ENCODE measurements around the gene TAS1R2.

Gene TAS1R2

DNA sequence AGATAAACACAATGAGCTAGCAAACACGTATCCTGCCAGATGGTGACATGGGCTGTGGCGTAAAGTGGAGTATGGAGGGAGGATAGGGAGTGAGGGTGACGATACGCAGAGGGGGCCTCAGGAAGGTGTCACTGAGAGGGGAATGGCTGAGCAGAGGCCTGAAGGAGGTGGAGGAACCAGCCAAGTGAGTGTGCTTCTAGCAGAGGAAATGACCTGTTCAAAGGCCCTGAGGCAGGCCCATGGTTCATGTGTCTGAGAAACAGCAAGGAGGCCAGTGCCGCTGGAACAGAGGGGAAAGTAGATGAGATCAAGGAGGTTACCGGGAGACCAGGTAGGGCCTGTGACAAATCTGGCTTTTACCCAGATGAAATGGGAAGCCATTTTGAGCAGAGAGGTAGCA lies 36.0 kb downstream of the TAS1R2 start:
- Histone ChIP-seq H3K14ac (ENCODE audit: low read length) (no peak overlapping the region), H4K12ac (ENCODE audit: low read depth, low read length) (no peak overlapping the region), H2BK5ac (ENCODE audit: low read depth, low read length, poor library complexity) (no peak overlapping the region), H3K27ac (ENCODE audit: low read depth, low read length) (no peak overlapping the region), H3K18ac (ENCODE audit: low read length) (no peak overlapping the region), H3K4ac (ENCODE audit: low read depth, low read length) (no peak overlapping the region), H3K9me3 (ENCODE audit: insufficient read depth, low read depth, low read length) (peaks cover 17% of the 10 kb centered on the region), H3K4me1 (ENCODE audit: control insufficient read depth in 1 of 2, insufficient read depth in 2 of 2, low read length in 2 of 2) (no peaks in the 10 kb centered on the region), H3K4me2 (ENCODE audit: low read length) (no peak overlapping the region), H3K36me3 (ENCODE audit: control insufficient read depth in 1 of 2, insufficient read depth in 2 of 2, low read length in 2 of 2) (no peaks in the 10 kb centered on the region), H3K79me1 (ENCODE audit: low read length) (no peaks in the 10 kb centered on the region), H3K23ac (ENCODE audit: low read length) (no peak overlapping the region), H4K8ac (ENCODE audit: low read depth, low read length) (no peak overlapping the region), H4K91ac (ENCODE audit: low read depth, low read length) (no peak overlapping the region), H3K9ac (ENCODE audit: low read length) (no peak overlapping the region), H3K27me3 (ENCODE audit: insufficient read depth, low read length) (no peaks in the 10 kb centered on the region), H2AFZ (ENCODE audit: insufficient read depth, low read length, poor library complexity) (no peak overlapping the region), H2AK5ac (ENCODE audit: low read length) (no peak overlapping the region), H3K4me3 (ENCODE audit: low read depth, low read length) (no peak overlapping the region), H2BK12ac (ENCODE audit: low read length) (no peak overlapping the region), H2BK120ac (ENCODE audit: insufficient read depth, low read length, poor library complexity) (no peak overlapping the region), H3K79me2 (ENCODE audit: control insufficient read depth, insufficient read depth, low read length, poor library complexity) (no peaks in the 10 kb centered on the region)
- WGBS (ENCODE audit: extremely low coverage, insufficient coverage, insufficient read length), result no CpG with 5 or more reads among the region's 6 CpGs
- DNase-seq, result no peak

DNA sequence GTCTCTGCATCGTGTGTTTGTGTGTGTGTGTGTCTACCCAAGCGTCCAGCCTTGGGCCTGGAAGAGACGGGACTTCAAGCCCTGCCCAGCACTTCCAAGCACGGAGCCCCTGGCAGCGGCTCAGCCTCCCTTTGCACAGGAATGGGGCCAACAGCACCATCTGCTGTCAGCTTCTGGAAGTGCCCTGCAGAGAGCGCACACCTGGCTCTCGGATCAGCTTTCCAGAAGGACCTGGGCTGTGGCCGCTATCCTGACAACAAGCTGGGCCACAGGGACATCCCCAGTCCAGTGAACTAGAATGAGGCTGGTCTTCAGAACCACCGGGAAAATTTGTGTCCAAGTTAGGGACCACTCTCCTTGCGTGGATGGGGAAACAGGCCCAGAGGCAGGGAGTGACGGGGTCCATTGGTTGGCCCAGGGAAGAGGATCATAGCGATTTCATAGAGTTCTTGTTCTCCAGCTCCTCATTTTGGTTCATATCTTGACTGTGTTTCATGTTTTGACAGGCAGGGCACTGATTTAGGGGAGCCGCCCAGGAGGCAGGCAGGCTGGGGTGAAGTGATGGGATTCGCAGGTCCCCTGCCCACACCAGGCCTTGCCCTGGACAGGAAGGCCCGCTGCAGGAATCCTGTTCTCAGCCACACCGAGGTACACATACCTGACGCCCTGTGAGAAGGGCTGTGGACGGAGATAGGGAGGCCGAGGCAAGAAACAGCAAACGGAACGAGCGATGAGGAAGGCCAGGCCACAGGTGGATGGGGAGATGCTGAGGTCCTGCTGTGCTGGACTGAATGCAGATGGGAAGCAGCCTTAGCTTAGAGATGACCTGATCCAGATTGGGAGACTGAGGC lies 38.4 kb downstream of the TAS1R2 start:
- WGBS (ENCODE audit: extremely low coverage, insufficient coverage, insufficient read length), result no CpG with 5 or more reads among the region's 22 CpGs
- Histone ChIP-seq H3K18ac (ENCODE audit: low read length) (no peak overlapping the region), H2AK5ac (ENCODE audit: low read length) (no peak overlapping the region)

DNA sequence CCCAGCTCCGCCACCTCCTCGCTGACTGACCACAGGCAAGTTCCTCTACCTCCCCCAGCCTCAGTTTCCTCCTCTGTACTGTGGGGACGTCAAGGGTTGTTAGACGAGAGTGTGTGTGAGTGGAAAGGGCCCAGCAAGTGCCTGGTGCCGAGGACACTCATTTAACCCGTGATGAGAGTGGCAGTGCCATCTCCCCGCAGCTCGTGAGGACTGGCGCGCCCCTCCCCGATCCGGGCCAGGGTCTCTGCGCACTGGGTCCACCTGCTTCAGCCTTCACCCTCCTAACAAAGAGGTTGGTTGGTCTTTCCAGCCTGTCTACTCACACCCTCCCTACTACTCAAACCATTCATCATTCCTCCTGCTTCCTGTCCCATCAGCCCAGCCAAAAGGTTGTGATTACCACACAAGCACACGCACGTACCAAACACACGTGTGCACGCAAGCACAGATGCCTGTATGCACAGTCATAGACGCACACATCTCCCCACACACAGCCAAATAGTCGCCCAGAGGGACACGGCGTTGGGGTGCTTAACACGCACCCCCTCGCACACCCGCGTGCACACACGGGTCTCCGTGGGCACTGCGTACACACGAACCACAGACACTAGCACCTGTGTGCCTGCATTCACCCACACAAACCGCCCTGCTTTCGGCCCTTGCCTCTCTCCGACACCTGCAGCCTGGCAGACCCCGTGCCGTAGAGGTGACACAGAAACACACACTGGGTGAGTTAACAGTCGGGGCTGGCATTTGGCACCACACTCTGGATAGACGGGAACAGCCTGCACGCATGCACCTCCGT lies 39.3 kb downstream of the TAS1R2 start:
- Histone ChIP-seq H3K4me2 (ENCODE audit: low read length) (no peak overlapping the region), H3K4me3 (ENCODE audit: low read depth, low read length) (no peak overlapping the region), H4K8ac (ENCODE audit: low read depth, low read length) (no peak overlapping the region), H3K27me3 (ENCODE audit: insufficient read depth, low read length) (no peaks in the 10 kb centered on the region), H2AFZ (ENCODE audit: insufficient read depth, low read length, poor library complexity) (no peak overlapping the region), H2AK5ac (ENCODE audit: low read length) (no peak overlapping the region), H2BK5ac (ENCODE audit: low read depth, low read length, poor library complexity) (no peak overlapping the region), H3K14ac (ENCODE audit: low read length) (no peak overlapping the region), H3K9ac (ENCODE audit: low read length) (no peak overlapping the region), H3K79me1 (ENCODE audit: low read length) (no peaks in the 10 kb centered on the region), H3K79me2 (ENCODE audit: control insufficient read depth, insufficient read depth, low read length, poor library complexity) (no peaks in the 10 kb centered on the region), H3K27ac (ENCODE audit: low read depth, low read length) (no peak overlapping the region), H4K91ac (ENCODE audit: low read depth, low read length) (no peak overlapping the region), H4K12ac (ENCODE audit: low read depth, low read length) (no peak overlapping the region), H2BK12ac (ENCODE audit: low read length) (no peak overlapping the region), H3K9me3 (ENCODE audit: insufficient read depth, low read depth, low read length) (peaks cover 4% of the 10 kb centered on the region), H3K36me3 (ENCODE audit: control insufficient read depth in 1 of 2, insufficient read depth in 2 of 2, low read length in 2 of 2) (no peaks in the 10 kb centered on the region), H2BK120ac (ENCODE audit: insufficient read depth, low read length, poor library complexity) (no peak overlapping the region), H3K23ac (ENCODE audit: low read length) (no peak overlapping the region), H3K18ac (ENCODE audit: low read length) (no peak overlapping the region), H3K4ac (ENCODE audit: low read depth, low read length) (no peak overlapping the region), H3K4me1 (ENCODE audit: control insufficient read depth in 1 of 2, insufficient read depth in 2 of 2, low read length in 2 of 2) (no peaks in the 10 kb centered on the region)
- DNase-seq, result no peak
- no CpG with 5 or more reads among the region's 38 CpGs for WGBS (ENCODE audit: extremely low coverage, insufficient coverage, insufficient read length)

More for the DNA sequence above, 38.4 kb downstream of the TAS1R2 start:
- H3K23ac ChIP-seq (ENCODE audit: low read length), result no peak overlapping the region
- no peak overlapping the region for H3K4me3 ChIP-seq (ENCODE audit: low read depth, low read length)
- no peak overlapping the region for H2BK5ac ChIP-seq (ENCODE audit: low read depth, low read length, poor library complexity)
- H3K27me3 ChIP-seq (ENCODE audit: insufficient read depth, low read length), result no peaks in the 10 kb centered on the region
- H3K27ac ChIP-seq (ENCODE audit: low read depth, low read length), result no peak overlapping the region
- H3K4me2 ChIP-seq (ENCODE audit: low read length), result no peak overlapping the region
- H4K12ac ChIP-seq (ENCODE audit: low read depth, low read length), result no peak overlapping the region
- H3K79me1 ChIP-seq (ENCODE audit: low read length), result no peaks in the 10 kb centered on the region
- no peaks in the 10 kb centered on the region for H3K79me2 ChIP-seq (ENCODE audit: control insufficient read depth, insufficient read depth, low read length, poor library complexity)
- no peak overlapping the region for H3K9ac ChIP-seq (ENCODE audit: low read length)
- H2BK12ac ChIP-seq (ENCODE audit: low read length), result no peak overlapping the region
- H2AFZ ChIP-seq (ENCODE audit: insufficient read depth, low read length, poor library complexity), result no peak overlapping the region
- H3K9me3 ChIP-seq (ENCODE audit: insufficient read depth, low read depth, low read length), result peaks cover 4% of the 10 kb centered on the region
- H3K4ac ChIP-seq (ENCODE audit: low read depth, low read length), result no peak overlapping the region
- no peak overlapping the region for H2BK120ac ChIP-seq (ENCODE audit: insufficient read depth, low read length, poor library complexity)
- H4K8ac ChIP-seq (ENCODE audit: low read depth, low read length), result no peak overlapping the region
- no peak overlapping the region for H3K14ac ChIP-seq (ENCODE audit: low read length)
- H4K91ac ChIP-seq (ENCODE audit: low read depth, low read length), result no peak overlapping the region
- DNase-seq, result peak; percentile 50 to 85
- no peaks in the 10 kb centered on the region for H3K36me3 ChIP-seq (ENCODE audit: control insufficient read depth in 1 of 2, insufficient read depth in 2 of 2, low read length in 2 of 2)
- no peaks in the 10 kb centered on the region for H3K4me1 ChIP-seq (ENCODE audit: control insufficient read depth in 1 of 2, insufficient read depth in 2 of 2, low read length in 2 of 2)

DNA sequence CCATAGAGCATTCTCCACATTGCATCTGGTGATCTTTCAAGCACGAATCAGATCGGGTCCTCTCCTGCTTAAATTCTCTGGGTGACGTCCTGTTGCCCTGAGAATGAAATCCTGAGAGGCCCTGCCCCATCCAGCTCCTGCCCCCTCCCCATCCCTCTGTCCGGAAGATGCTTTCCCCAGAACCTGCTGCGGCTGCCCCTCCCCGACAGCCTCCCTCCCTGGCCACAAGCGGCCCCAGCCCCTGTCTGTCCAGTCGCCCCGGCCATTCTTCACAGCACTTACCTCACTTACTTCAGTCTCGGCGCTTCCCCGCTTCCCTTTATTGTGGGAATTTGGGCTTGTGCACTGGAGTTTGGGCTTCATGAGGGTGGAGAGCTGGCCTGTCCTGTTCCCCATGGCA lies 40.3 kb downstream of the TAS1R2 start:
- no peak overlapping the region for H2AFZ ChIP-seq (ENCODE audit: insufficient read depth, low read length, poor library complexity)
- H3K27me3 ChIP-seq (ENCODE audit: insufficient read depth, low read length), result no peaks in the 10 kb centered on the region
- H3K27ac ChIP-seq (ENCODE audit: low read depth, low read length), result no peak overlapping the region
- peaks cover 4% of the 10 kb centered on the region for H3K9me3 ChIP-seq (ENCODE audit: insufficient read depth, low read depth, low read length)
- H3K4me3 ChIP-seq (ENCODE audit: low read depth, low read length), result no peak overlapping the region
- no peak overlapping the region for H2BK12ac ChIP-seq (ENCODE audit: low read length)
- H2BK5ac ChIP-seq (ENCODE audit: low read depth, low read length, poor library complexity), result no peak overlapping the region
- H3K4ac ChIP-seq (ENCODE audit: low read depth, low read length), result no peak overlapping the region
- no peak for DNase-seq
- no peaks in the 10 kb centered on the region for H3K79me1 ChIP-seq (ENCODE audit: low read length)
- no peak overlapping the region for H2BK120ac ChIP-seq (ENCODE audit: insufficient read depth, low read length, poor library complexity)
- no peak overlapping the region for H3K14ac ChIP-seq (ENCODE audit: low read length)
- H3K18ac ChIP-seq (ENCODE audit: low read length), result no peak overlapping the region
- H3K36me3 ChIP-seq (ENCODE audit: control insufficient read depth in 1 of 2, insufficient read depth in 2 of 2, low read length in 2 of 2), result no peaks in the 10 kb centered on the region
- no peak overlapping the region for H3K4me2 ChIP-seq (ENCODE audit: low read length)
- H3K79me2 ChIP-seq (ENCODE audit: control insufficient read depth, insufficient read depth, low read length, poor library complexity), result no peaks in the 10 kb centered on the region
- H4K12ac ChIP-seq (ENCODE audit: low read depth, low read length), result no peak overlapping the region
- no peak overlapping the region for H3K23ac ChIP-seq (ENCODE audit: low read length)
- H3K4me1 ChIP-seq (ENCODE audit: control insufficient read depth in 1 of 2, insufficient read depth in 2 of 2, low read length in 2 of 2), result no peaks in the 10 kb centered on the region
- H2AK5ac ChIP-seq (ENCODE audit: low read length), result no peak overlapping the region
- WGBS (ENCODE audit: extremely low coverage, insufficient coverage, insufficient read length), result no CpG with 5 or more reads among the region's 12 CpGs
- H3K9ac ChIP-seq (ENCODE audit: low read length), result no peak overlapping the region
- no peak overlapping the region for H4K91ac ChIP-seq (ENCODE audit: low read depth, low read length)
- no peak overlapping the region for H4K8ac ChIP-seq (ENCODE audit: low read depth, low read length)
